Measurements from ENCODE around the gene TENT5C. TPM values are rescaled to one million over a fixed set of nuclear protein-coding genes. Genes with fewer than 3 reads are reported as not detected.

The TENT5C gene
- polyA plus RNA-seq, 1 of the 3 experiments (the other 2 are of a cell fraction): 0.90 TPM

GRCh38 chr1:117608115-117608615 lies 2.3 kb downstream of the TENT5C start:
- DNase-seq: no peak
- no peak for TF ChIP-seq MEF2A (IDR thresholded peaks at IDR 0.05; ENCODE audit: borderline replicate concordance, low read depth)
- TF ChIP-seq NRF1 (IDR thresholded peaks at IDR 0.05; ENCODE audit: low read depth, low read length): no peak
- TF ChIP-seq RAD21 (IDR thresholded peaks at IDR 0.05; ENCODE audit: low read length): no peak
- no peak for TF ChIP-seq MAX (IDR thresholded peaks at IDR 0.05; ENCODE audit: low read depth)
- TF ChIP-seq EZH2phosphoT487 (IDR thresholded peaks at IDR 0.05; ENCODE audit: borderline replicate concordance, low read depth): no peak
- TF ChIP-seq PBX3 (IDR thresholded peaks at IDR 0.05): no peak
- no peak for TF ChIP-seq RXRA (IDR thresholded peaks at IDR 0.05; ENCODE audit: borderline replicate concordance, low read depth)
- no peak for TF ChIP-seq NFIC (IDR thresholded peaks at IDR 0.05; ENCODE audit: borderline replicate concordance)
- no peak for TF ChIP-seq RCOR1 (IDR thresholded peaks at IDR 0.05; ENCODE audit: low read length)
- no peak for TF ChIP-seq TEAD4 (IDR thresholded peaks at IDR 0.05; ENCODE audit: borderline replicate concordance, insufficient read depth)
- TF ChIP-seq IRF3 (IDR thresholded peaks at IDR 0.05; ENCODE audit: low read depth, low read length): no peak
- no peak for TF ChIP-seq USF2 (IDR thresholded peaks at IDR 0.05; ENCODE audit: borderline replicate concordance, low read depth, low read length)
- no peak for TF ChIP-seq ZBTB33 (IDR thresholded peaks at IDR 0.05; ENCODE audit: borderline replicate concordance, low read depth)
- TF ChIP-seq SMC3 (IDR thresholded peaks at IDR 0.05; ENCODE audit: low read depth, low read length): no peak
- TF ChIP-seq JUND (IDR thresholded peaks at IDR 0.05): no peak
- TF ChIP-seq REST (IDR thresholded peaks at IDR 0.05; ENCODE audit: low read depth, low read length): no peak
- TF ChIP-seq ELF1 (IDR thresholded peaks at IDR 0.05): no peak
- no peak for TF ChIP-seq GABPA (IDR thresholded peaks at IDR 0.05; ENCODE audit: low read depth)
- TF ChIP-seq SIN3A (IDR thresholded peaks at IDR 0.05; ENCODE audit: borderline replicate concordance, low read depth, low read length): no peak
- no peak for TF ChIP-seq GATA2 (CRISPR knock-in tag; IDR thresholded peaks at IDR 0.05)
- no peak overlapping the region for H3K4me3 ChIP-seq (ENCODE audit: low read depth in 2 of 2, low read length in 1 of 2)
- H3K4me2 ChIP-seq: no peak overlapping the region
- WGBS (ENCODE audit: low lambda C conversion rate): 87% methylated on average over 7 of the region's 7 CpGs
- H3K9me3 ChIP-seq: no peaks in the 10 kb centered on the region
- POLR2A ChIA-PET: no interaction called here
- no peak overlapping the region for H3K9ac ChIP-seq
- H2AFZ ChIP-seq (ENCODE audit: low read depth): no peak overlapping the region
- CTCF ChIA-PET: interaction anchor here (0.8 to 1.8 kb wide), 2 partner anchors 12 to 73 kb away, joined by 3 to 5 read pairs; no protein-coding TSS in a partner anchor
- no peaks in the 10 kb centered on the region for H3K79me2 ChIP-seq (ENCODE audit: insufficient read depth)
- H3K27me3 ChIP-seq (ENCODE audit: insufficient read depth): no peaks in the 10 kb centered on the region; the same call in 1 of the 2 replicates
- H4K20me1 ChIP-seq (ENCODE audit: insufficient read depth): no peaks in the 10 kb centered on the region
- no peaks in the 10 kb centered on the region for H3K36me3 ChIP-seq (replicated peaks in 1 of 2; ENCODE audit: control insufficient read depth in 1 of 2, insufficient read depth in 2 of 2, low read length in 1 of 2)
- H3F3A ChIP-seq (replicated peaks; ENCODE audit: insufficient read depth): no peaks in the 10 kb centered on the region
- H3K4me1 ChIP-seq (ENCODE audit: control insufficient read depth in 1 of 2, insufficient read depth in 2 of 2, low read depth in 1 of 2, low read length in 1 of 2): peaks cover 6 to 13% of the 10 kb centered on the region in 2 experiments; a peak in 3 of 4 replicates
- H3K9me2 ChIP-seq: no peaks in the 10 kb centered on the region
- no peak overlapping the region for H3K27ac ChIP-seq (ENCODE audit: low read depth in 2 of 2, low read length in 1 of 2)
